HCT116 (cell line): ENCODE data around the gene MRPL49. TPM values are rescaled to one million over a fixed set of nuclear protein-coding genes. Genes with fewer than 3 reads are reported as not detected.

Source experiments
- ATAC-seq: fragments of 200-7000 bp; cut with Tn5 transposase; 2 replicates; pipeline ENCODE4 v1.9.1; 2020; ENCODE audit warnings: mild to moderate bottlenecking, moderate library complexity
- BruUV-seq: library from RNA; stranded (reverse); fragments of 400-500 nt; replicated peaks from 2 replicates; lab custom pipeline; 2021; lab: Mats Ljungman, UMichigan
- CTCF ChIA-PET: fragments of 300-600 bp; sonication (Branson Sonifier 250); formaldehyde crosslinking; loops from one replicate; lab custom pipeline; 2021; ENCODE audit warnings: antibody characterized with exemption; lab: Charles Lee
- POLR2A ChIA-PET: fragments of 300-600, 350-600 bp; sonication (Branson Sonifier 250); formaldehyde crosslinking; loops from one replicate; lab custom pipeline; 2021; ENCODE audit warnings: antibody characterized with exemption; lab: Charles Lee
- RAD21 ChIA-PET, 2 experiments: fragments of 300-600 bp; sonication (Branson Sonifier 250); formaldehyde crosslinking; loops; one replicate each; lab custom pipeline; 2023; ENCODE audit warnings: low total read pairs in 2 of 2; ENCODE audit not compliant: uncharacterized antibody in 2 of 2, unreplicated experiment in 2 of 2, low non-redundant PET in 1 of 2; lab: Charles Lee
- DNase-seq: peaks from one replicate; pipeline ENCODE4 v3.0.0-alpha.2; 2010; ENCODE audit warnings: low read depth, low spot score
- H2AFZ ChIP-seq: fragments of 200-600 bp; shearing (Covaris generic), sonication (generic); 2 replicates; pipeline ENCODE4 v1.6.1; 2017; ENCODE audit warnings: low read depth, mixed run types, mixed read lengths, antibody characterized with exemption, low read length; ENCODE audit not compliant: poor library complexity, severe bottlenecking
- H3K27ac ChIP-seq: 2 replicates; pipeline ENCODE4 v1.5.1; 2012; ENCODE audit warnings: low read depth, low read length
- H3K27me3 ChIP-seq: fragments of 200-600 bp; sonication (generic); 2 replicates; pipeline ENCODE4 v1.6.1; 2016; ENCODE audit warnings: mixed run types, low read length, mixed read lengths; ENCODE audit not compliant: insufficient read depth
- H3K36me3 ChIP-seq, 2 experiments: fragments of 200-500 bp in 1 of 2; fragments of 200-600 bp in 1 of 2; sonication (Bioruptor generic) in 1 of 2; sonication (generic) in 1 of 2; 2 replicates each; pipeline versions ENCODE4 v1.5.1 to v1.6.1; 2014 to 2016; ENCODE audit warnings: low read length in 2 of 2, inconsistent platforms in 1 of 2, mixed read lengths in 1 of 2, mixed run types in 1 of 2; ENCODE audit not compliant: insufficient read depth in 2 of 2, control insufficient read depth in 1 of 2
- H3K4me1 ChIP-seq, 2 experiments: fragments of 200-600 bp in 1 of 2; sonication (generic) in 1 of 2; 2 replicates each; pipeline versions ENCODE4 v1.5.1 to v1.6.1; 2012 to 2017; ENCODE audit warnings: low read length in 2 of 2, inconsistent platforms in 1 of 2, mild to moderate bottlenecking in 1 of 2, mixed read lengths in 1 of 2, mixed run types in 1 of 2, moderate library complexity in 1 of 2; ENCODE audit not compliant: insufficient read depth in 2 of 2, control insufficient read depth in 1 of 2
- H3K4me2 ChIP-seq: fragments of 200-600 bp; sonication (generic); 2 replicates; pipeline ENCODE4 v1.6.1; 2017; ENCODE audit warnings: mixed run types, low read length, mixed read lengths
- H3K4me3 ChIP-seq, 2 experiments: fragments of 200-600 bp in 1 of 2; sonication (generic) in 1 of 2; replicated peaks in 1 of 2; 2 replicates each; pipeline ENCODE4 v1.5.1; 2011 to 2016; ENCODE audit warnings: low read length in 2 of 2, control low read depth in 1 of 2, low read depth in 1 of 2, mild to moderate bottlenecking in 1 of 2, mixed read lengths in 1 of 2, mixed run types in 1 of 2
- H3K79me2 ChIP-seq: fragments of 200-600 bp; sonication (generic); 2 replicates; pipeline ENCODE4 v1.6.1; 2017; ENCODE audit warnings: mild to moderate bottlenecking, mixed run types, low read length, moderate library complexity, mixed read lengths; ENCODE audit not compliant: insufficient read depth
- H3K9ac ChIP-seq: fragments of 200-600 bp; sonication (generic); 2 replicates; pipeline ENCODE4 v1.6.1; 2016; ENCODE audit warnings: low read length, mixed read lengths
- H3K9me2 ChIP-seq: fragments of 200-600 bp; sonication (generic), shearing (Covaris generic); 2 replicates; pipeline ENCODE4 v1.6.1; 2017; ENCODE audit warnings: mixed run types, mild to moderate bottlenecking, moderate library complexity; ENCODE audit not compliant: insufficient read depth
- H3K9me3 ChIP-seq, 2 experiments: fragments of 200-500 bp in 1 of 2; fragments of 200-600 bp in 1 of 2; sonication (Bioruptor generic) in 1 of 2; sonication (generic) in 1 of 2; 2 replicates each; pipeline ENCODE4 v1.6.1; 2014 to 2017; ENCODE audit warnings: low read length in 2 of 2, mixed read lengths in 2 of 2, inconsistent platforms in 1 of 2, low read depth in 1 of 2, mild to moderate bottlenecking in 1 of 2, mixed run types in 1 of 2, moderate library complexity in 1 of 2; ENCODE audit not compliant: control insufficient read depth in 1 of 2, insufficient read depth in 1 of 2
- H4K20me1 ChIP-seq: fragments of 200-600 bp; sonication (generic), shearing (Covaris generic); 2 replicates; pipeline ENCODE4 v1.6.1; 2017; ENCODE audit warnings: mixed run types, mild to moderate bottlenecking, moderate library complexity; ENCODE audit not compliant: insufficient read depth
- CBX3 ChIP-seq: IDR thresholded peaks from 2 replicates; pipeline ENCODE4 v1.6.1; 2012; ENCODE audit warnings: low read depth
- CEBPB ChIP-seq: IDR thresholded peaks from 2 replicates; pipeline ENCODE4 v1.6.1; 2012; ENCODE audit warnings: low read depth
- ELF1 ChIP-seq: IDR thresholded peaks from 2 replicates; pipeline ENCODE4 v1.6.1; 2012; ENCODE audit warnings: low read depth, borderline replicate concordance
- JUND ChIP-seq: IDR thresholded peaks from 2 replicates; pipeline ENCODE4 v1.6.1; 2012
- POLR2A ChIP-seq: IDR thresholded peaks from 2 replicates; pipeline ENCODE4 v1.7.0; 2011; ENCODE audit warnings: borderline replicate concordance; ENCODE audit not compliant: insufficient read depth, insufficient read length; ENCODE audit errors: extremely low read depth
- POLR2AphosphoS5 ChIP-seq: IDR thresholded peaks from 2 replicates; pipeline ENCODE4 v1.6.1; 2011; ENCODE audit warnings: mild to moderate bottlenecking, low read depth, low read length, moderate library complexity
- RAD21 ChIP-seq: IDR thresholded peaks from 2 replicates; pipeline ENCODE4 v1.6.1; 2012; ENCODE audit warnings: low read depth, mild to moderate bottlenecking
- intact Hi-C: fragments of 100-400 bp; cut with micrococcal nuclease; formaldehyde crosslinking; loops from 2 replicates; pipeline ENCODE4 v1.10.0; 2022
- total RNA-seq: library from RNA; stranded (reverse); gene quantifications from one replicate; pipeline ENCODE4 v1.2.1, GENCODE V29; 2021; ENCODE audit not compliant: unreplicated experiment
- TF ChIP-seq, protein P1 (sequence below), 3 experiments: fragments of 200-600 bp in 1 of 3; sonication (generic) in 1 of 3; IDR thresholded peaks in 2 of 3; conservative IDR thresholded peaks in 1 of 3; 2 replicates each; pipeline ENCODE4 v1.5.1; 2012 to 2017; ENCODE audit warnings: low read depth in 2 of 3, low read length in 2 of 3, antibody characterized with exemption in 1 of 3, borderline replicate concordance in 1 of 3, control low read depth in 1 of 3, mild to moderate bottlenecking in 1 of 3, mixed read lengths in 1 of 3, mixed run types in 1 of 3, moderate library complexity in 1 of 3; ENCODE audit not compliant: insufficient read depth in 1 of 3
- TF ChIP-seq, protein P2 (sequence below): IDR thresholded peaks from 2 replicates; pipeline ENCODE4 v1.6.1; 2012

MRPL49 gene
- total RNA-seq, 1 experiment from 2014 or later, result 77.5 TPM

DNA sequence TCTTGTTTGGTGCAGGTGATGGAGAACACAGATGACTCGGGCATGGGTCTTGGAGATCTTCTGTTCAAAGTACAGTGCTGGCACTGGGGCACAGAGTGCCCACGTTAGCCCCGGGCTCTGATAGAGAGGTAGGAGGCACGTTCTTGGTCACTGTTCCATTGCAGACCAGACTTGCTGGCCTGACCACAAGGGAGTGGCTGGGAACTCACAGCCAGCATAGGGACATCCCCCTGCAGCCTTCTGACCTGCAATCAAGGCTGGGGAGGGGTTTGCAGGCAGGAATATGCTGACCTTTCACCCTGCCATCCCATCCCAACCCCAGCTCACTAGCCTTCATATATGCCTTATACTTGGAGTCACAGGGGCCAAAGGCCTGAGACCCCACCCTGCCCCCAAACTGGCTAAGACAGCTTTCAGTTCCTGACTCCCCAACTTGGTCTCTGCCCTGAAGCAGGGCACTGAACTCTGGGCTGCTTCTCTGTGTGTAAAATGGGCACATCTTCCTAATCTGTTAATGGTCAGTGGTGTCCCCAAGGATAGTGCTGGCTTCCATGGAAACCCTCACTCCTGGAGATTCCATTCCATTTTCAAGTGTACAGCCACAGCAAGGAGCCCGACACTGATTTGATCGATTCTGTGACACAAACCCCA is 4.6 kb downstream of the MRPL49 start:
- H3K36me3 ChIP-seq, result peaks cover 32 to 59% of the 10 kb centered on the region in 2 experiments
- intact Hi-C loops, result no loop called here
- H3K9me2 ChIP-seq, result no peaks in the 10 kb centered on the region
- no peak overlapping the region for H2AFZ ChIP-seq
- H4K20me1 ChIP-seq, result no peaks in the 10 kb centered on the region
- peaks cover 3 to 7% of the 10 kb centered on the region in 2 experiments; a peak in 3 of 4 replicates for H3K4me1 ChIP-seq
- no peaks in the 10 kb centered on the region for H3K9me3 ChIP-seq
- DNase-seq (no peak), ATAC-seq (no peak)
- peaks cover 39% of the 10 kb centered on the region for H3K79me2 ChIP-seq
- POLR2A ChIA-PET, result no interaction called here
- H3K4me2 ChIP-seq, result no peak overlapping the region
- no peaks in the 10 kb centered on the region for H3K27me3 ChIP-seq
- BruUV-seq, result no TSS peak
- TF ChIP-seq, protein P1, sequence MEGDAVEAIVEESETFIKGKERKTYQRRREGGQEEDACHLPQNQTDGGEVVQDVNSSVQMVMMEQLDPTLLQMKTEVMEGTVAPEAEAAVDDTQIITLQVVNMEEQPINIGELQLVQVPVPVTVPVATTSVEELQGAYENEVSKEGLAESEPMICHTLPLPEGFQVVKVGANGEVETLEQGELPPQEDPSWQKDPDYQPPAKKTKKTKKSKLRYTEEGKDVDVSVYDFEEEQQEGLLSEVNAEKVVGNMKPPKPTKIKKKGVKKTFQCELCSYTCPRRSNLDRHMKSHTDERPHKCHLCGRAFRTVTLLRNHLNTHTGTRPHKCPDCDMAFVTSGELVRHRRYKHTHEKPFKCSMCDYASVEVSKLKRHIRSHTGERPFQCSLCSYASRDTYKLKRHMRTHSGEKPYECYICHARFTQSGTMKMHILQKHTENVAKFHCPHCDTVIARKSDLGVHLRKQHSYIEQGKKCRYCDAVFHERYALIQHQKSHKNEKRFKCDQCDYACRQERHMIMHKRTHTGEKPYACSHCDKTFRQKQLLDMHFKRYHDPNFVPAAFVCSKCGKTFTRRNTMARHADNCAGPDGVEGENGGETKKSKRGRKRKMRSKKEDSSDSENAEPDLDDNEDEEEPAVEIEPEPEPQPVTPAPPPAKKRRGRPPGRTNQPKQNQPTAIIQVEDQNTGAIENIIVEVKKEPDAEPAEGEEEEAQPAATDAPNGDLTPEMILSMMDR (IDR thresholded peaks at IDR 0.05 in 2 of 3, conservative IDR thresholded peaks at IDR 0.05 in 1 of 3; ENCODE audit: borderline replicate concordance in 1 of 3, insufficient read depth in 1 of 3, low read depth in 2 of 3, low read length in 2 of 3), result no peak
- TF ChIP-seq JUND (no peak), POLR2AphosphoS5 (no peak; the same call in none of the 2 replicates), CEBPB (no peak), CBX3 (no peak), ELF1 (no peak), RAD21 (no peak), POLR2A (no peak)
- TF ChIP-seq, protein P2, sequence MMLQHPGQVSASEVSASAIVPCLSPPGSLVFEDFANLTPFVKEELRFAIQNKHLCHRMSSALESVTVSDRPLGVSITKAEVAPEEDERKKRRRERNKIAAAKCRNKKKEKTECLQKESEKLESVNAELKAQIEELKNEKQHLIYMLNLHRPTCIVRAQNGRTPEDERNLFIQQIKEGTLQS, result no peak
- no peak overlapping the region for H3K4me3 ChIP-seq
- CTCF ChIA-PET, result interaction anchor here (1.3 kb wide), 1 partner anchor 53 kb away, joined by 3 read pairs; no protein-coding TSS in a partner anchor
- no peak overlapping the region for H3K9ac ChIP-seq
- 0 out of 2 replicates have a peak overlapping the region, but pooled peaks have one; percentile 7 for H3K27ac ChIP-seq
- RAD21 ChIA-PET, result no interaction called here
